ENCODE data around the gene LDHD.

The LDHD gene

DNA sequence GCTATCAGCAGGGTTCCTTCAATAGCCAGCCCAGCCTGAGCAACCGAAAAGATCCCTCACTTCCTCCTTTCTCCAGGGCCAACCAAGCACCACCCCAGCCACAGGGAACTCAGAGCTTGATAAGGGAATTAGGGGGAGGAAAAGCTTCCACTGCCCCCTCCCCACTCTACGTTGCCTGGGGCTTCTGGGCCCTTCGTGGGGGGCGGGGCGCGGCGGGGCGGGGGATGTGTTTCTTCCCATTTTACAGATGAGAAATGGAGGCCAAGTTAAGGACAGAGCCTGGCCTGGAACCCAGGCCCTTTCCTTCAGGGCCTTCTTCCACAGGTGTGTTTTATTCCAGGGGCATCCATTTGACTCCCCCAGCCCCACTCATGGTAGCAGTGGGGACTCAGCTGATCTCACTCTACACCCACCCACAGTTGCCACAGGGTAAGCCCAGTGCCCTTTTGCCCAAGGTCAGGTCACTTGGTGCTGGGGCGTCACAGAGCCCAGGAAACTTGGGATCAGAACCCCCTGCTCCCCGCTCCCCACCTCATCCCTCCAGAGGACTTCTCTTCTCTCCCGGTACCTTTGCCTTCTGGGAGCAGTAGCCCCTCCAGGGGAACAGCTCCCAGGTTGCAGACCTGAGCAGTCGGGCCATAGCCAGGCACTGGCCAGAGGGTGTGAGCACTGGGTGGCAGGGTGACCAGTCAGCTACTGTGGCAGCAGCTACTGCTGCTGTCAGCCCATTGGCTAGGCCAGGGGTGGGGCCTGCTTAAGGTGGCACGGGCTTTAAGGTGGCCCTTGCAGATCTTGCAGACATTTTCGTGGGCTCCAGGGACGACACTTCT, at the start of gene LDHD:
LDHD (minus strand) TSS at position 700 of the 830 bp plus-strand sequence; CDS start at position 640, 60 bp downstream.
- DNase-seq (ENCODE audit: low spot score), result peak; percentile 67

DNA sequence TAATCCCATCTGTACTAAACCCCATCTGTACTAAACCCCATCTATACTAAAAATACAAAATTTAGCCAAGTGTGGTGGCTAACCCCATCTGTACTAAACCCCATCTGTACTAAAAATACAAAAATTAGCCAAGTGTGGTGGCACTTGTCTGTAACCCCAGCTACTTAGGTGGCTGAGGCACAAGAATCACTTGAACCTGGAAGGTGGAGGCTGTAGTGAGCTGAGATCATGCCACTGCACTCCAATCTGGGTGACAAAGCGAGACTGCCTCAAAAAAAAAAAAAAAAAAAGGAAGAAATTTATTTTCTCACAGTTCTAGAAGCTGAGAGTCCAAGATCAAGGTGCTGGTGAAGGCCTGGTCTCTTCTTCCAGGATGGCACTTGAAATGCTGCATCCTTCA, 43.8 kb upstream of the LDHD start:
- no peak for DNase-seq (ENCODE audit: low spot score)

- no peak for DNase-seq (ENCODE audit: low spot score)
Observed at GRCh38 chr16:75152635-75153034, 36.1 kb upstream of the LDHD start.

DNA sequence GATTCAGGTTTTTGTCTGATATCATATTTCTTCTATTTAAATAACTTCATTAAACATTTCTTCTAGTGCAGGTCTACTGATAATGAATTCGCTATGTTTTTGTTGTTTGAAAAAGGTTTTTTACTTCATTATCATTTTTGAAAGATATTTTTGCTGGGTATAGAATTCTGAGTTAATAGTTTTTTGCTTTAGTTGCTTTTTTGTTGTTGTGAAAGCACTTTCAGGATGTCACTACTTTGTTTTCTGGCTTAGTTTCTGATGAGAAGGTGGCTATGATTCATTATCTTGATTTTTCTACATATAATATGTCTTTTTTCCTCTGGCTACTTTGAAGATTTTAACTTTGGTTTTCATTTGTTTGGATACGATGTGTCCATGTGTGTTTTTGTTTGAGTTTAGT, 35.2 kb upstream of the LDHD start:
- no peak for DNase-seq (ENCODE audit: low spot score)

DNA sequence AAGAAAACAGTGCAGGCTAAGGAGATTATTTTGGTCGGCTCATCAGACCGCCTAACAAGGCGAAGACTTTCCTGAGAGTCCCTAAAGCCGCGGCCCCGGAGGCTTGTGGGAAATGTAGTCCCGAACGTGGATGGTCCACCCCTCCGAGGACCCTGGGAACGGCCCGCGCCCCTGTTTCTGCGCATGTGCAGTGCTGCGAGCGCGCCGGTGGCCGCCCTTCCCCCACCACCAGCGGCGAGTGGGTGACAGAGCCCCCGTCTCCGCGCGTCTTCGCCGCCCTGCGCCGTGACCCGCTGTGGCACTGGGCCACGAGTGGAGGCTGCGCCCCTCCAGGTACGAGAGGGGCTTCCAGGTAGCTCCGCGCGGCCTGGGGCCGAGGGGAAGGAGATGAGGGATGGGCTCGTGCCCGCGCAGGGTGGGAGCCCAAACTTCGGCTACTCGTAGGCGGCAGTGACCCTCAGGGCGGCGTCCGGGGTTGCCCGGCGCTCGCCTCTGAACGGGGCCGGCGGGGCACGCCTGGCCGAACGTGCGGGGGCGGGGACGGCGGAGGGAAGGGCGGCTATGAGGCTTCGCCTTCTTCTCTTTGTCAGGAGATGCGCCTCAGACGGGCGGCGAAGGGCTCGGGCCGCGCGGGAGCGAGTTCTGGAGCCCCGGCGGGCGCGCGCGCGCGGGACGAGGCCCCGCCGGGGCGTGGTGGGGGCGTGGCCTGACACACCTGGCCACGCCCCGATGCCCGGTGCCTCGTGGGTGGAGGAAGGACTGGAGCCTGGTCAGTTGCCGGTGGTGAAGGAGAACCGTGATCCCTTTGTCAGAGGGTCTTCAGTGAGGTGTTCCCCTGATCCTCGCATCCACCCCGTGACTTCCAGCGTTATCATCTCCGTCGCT, 32.0 kb upstream of the LDHD start, which contains the start of gene ZFP1:
ZFP1 (plus strand) TSS at position 214 of the 885 bp plus-strand sequence. CDS start 4,428 bp downstream, outside the sequence.
- DNase-seq (ENCODE audit: low spot score), result peak; percentile 85

GRCh38 chr16:75147968-75148310, 31.4 kb upstream of the LDHD start:
- DNase-seq (ENCODE audit: low spot score), result no peak

GRCh38 chr16:75143941-75144340, 27.4 kb upstream of the LDHD start:
- DNase-seq (ENCODE audit: low spot score), result no peak

GRCh38 chr16:75139498-75139897, 22.9 kb upstream of the LDHD start:
- DNase-seq (ENCODE audit: low spot score), result no peak

GRCh38 chr16:75138636-75139035, 22.1 kb upstream of the LDHD start:
- no peak for DNase-seq (ENCODE audit: low spot score)

DNA sequence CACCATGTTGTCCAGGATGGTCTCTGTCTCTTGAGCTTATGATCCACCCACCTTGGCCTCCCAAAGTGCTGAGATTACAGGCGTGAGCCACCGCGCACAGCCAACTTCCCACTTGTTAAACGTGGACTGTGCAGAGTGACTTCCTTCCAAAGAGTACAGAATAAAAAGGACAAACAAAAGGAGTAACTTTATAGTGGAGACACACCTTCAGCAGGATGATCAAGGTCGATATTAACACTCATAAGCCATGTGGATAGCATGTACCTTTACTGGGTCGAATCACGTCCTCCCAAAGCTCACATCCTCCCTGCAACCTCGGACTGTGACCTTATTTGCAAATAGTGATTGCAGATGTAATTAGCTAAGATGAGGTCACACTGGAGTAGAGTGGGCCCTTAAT, 21.7 kb upstream of the LDHD start:
- DNase-seq (ENCODE audit: low spot score), result no peak

GRCh38 chr16:75131081-75131480, 14.5 kb upstream of the LDHD start:
- DNase-seq (ENCODE audit: low spot score), result no peak

DNA sequence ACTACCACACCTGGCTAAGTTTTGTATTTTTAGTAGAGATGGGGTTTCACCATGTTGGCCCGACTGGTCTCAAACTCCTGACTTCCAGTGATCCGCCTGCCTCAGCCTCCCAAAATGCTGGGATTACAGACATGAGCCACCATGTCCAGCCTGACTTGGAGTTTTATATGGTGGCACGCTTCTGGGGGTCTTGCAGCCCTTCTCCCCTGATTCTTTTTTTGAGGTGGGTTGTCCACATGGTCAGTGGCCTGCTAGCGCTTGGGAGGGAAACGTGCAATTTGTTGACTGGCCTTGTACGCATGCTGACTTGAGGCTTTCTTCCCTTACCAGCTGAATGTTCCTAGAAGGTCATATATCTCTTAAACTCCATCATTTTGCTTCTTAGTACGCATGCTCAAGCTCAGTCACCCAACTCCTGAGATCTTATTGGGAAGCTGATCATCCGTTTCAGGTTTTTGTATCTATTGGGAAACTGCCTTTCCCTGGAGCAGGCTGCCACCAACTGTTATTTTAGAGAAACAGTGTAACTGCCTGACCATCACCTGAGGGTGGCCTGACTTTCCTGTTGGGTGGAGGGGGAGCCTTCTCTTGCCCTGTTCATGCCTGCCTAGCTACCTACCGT, 13.7 kb upstream of the LDHD start:
- DNase-seq (ENCODE audit: low spot score), result peak; percentile 46

DNA sequence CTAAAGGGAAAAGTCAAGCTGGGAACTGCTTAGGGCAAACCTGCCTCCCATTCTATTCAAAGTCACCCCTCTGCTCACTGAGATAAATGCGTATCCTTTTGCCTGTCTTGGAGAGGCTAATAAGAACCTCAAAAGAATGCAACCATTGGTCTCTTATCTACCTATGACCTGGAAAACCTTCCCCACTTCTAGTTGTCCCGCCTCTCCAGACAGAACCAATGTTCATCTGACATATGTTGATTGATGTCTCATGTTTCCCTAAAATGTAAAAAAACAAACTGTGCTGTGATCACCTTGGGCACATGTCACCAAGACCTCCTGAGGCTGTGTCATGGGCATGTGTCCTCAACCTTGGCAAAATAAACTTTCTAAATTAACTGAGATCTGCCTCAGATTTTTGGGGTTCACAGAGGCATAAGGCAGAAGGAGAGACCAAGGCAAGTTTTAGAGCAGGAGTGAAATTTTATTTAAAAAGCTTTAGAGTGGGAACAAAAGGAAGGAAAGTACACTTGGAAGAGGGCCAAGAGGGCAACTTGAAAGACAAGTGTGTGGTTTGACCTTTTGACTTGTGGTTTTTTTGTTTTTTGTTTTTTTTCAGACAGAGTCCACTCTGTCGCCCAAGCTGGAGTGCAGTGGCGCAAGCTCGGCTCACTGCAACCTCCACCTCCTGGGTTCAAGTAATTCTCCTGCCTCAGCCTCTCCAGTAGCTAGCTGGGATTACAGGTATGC, 13.0 kb upstream of the LDHD start:
- peak; percentile 37 for DNase-seq (ENCODE audit: low spot score)

DNA sequence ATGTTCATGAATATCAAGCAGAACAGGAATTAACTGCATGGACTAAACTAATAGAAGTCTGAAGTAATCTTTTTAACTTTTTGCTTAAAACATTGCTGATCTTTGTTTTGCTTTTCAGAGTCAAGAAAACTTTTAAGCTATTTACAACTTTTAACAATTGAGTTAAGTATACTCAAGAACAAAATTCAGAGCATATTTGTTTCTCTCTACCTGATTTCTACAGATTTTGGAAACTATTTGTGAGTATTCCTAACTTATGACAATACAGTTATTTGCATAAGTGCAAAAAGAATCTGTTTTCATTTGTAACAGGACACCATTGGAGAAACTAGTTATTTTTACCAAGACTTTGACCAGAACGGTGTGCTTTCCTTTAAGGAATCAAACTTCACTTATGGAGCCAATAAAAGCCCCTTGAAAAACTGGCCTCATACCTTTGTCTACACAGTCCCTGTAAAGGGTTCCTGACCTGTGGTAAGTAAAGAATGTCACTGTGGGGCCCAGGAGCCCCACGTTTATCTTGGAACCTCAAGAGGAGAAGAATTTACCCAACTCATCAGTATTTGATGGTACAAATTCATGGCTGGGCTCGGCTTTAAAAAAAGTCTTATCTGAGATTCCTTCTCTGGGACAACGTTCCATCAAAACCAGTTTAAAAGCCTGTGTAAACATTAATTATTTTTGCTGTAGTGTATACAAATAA, 11.3 kb upstream of the LDHD start:
- no peak for DNase-seq (ENCODE audit: low spot score)

DNA sequence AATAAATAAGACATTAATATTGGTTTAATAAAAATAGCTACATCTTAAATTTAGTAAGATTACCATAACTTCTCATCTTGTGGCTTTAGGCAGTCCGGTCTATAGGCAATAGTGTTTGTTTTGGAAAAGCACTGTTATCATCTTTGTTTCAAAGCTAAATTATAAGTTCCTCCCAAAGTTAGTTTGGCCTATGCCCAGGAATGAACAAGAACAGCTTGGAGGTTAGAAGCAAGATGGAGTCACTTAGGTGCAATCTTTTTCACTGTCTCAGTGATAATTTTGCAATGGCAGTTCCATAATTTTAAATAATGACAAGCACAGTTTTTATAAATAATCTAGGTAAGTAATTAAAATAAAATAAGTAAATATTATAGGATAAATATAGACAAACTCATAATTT, 6.0 kb upstream of the LDHD start:
- no peak for DNase-seq (ENCODE audit: low spot score)

- DNase-seq (ENCODE audit: low spot score), result no peak
Observed at GRCh38 chr16:75121949-75122568, 5.5 kb upstream of the LDHD start.

GRCh38 chr16:75120253-75120652, 3.7 kb upstream of the LDHD start:
- no peak for DNase-seq (ENCODE audit: low spot score)

DNA sequence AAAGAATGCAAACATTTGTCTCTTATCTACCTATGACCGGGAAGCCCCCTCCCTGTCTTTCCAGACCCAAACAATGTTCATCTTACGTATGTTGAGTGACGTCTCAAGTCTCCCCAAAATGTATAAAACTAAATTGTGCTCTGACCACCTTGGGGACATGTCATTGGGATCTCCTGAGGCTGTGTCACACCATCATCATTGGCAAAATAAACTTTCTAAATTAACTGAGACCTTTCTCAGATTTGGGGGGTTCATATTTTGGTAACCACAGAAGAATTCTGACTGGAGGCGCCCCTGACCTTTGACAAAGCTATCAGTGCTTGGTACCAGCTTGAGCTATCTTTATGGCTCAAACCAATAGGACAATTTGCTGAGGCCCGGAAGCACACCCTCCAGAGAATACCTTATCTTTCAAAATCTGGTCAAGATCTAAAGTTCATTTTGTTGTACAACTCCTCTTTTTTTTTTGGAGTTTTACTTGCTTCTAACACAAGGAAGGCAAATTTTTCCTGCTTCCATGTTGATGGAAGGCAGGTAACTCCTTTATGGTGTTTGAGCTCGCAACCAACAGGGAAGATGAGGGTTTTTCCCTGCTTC, 2.5 kb upstream of the LDHD start:
- no peak for DNase-seq (ENCODE audit: low spot score)

DNA sequence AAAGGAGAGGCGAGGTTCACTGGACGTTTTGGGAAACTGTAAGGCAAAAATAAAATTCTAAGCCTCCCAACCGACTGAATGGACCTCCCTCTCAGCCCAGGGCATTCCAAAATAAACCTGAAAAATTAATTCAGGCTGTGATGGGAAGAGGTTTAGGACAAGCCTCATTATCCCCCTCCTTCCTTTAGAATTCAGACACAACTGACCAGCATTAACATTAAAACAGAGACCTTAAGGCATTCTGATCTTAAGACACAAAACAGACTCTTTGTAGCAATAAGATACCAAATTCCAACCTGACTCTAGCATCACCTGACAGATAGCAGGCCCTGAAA, 298 bp upstream of the LDHD start:
- no peak for DNase-seq (ENCODE audit: low spot score)
